ENCODE measurements around the gene IGSF21. TPM values are rescaled to one million over a fixed set of nuclear protein-coding genes. Genes with fewer than 3 reads are reported as not detected.
"Not testable (repeated sequence)": the region's sequence is repeated elsewhere in the genome, so short reads cannot be mapped to it uniquely, and the experiment has no call there.

The IGSF21 gene
- total RNA-seq, 3 donors from 2014 or later (not counting 1 experiment from before 2014, with no cell fraction given) = not detected

DNA sequence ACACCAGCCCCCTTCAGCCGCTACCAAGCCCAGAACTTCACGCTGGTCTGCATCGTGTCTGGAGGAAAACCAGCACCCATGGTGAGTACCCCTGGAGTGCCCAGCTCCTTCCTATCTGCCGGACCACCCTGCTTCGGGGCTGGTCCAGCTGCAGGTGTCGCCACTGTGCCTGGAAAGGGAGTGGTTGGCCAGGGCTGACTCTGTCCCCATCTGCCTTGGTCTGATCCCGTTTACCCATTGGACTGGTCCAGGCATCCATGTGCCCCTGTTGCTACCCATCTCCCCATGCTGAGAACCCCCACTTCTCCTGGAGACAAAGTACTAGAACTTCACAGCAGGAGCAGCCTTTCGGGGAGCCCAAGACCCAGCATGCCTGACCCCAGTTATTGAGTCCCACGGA, 254.6 kb downstream of the IGSF21 start:
- H3K27me3 ChIP-seq (ENCODE audit: control insufficient read depth, insufficient read depth, low read length) = no peaks in the 10 kb centered on the region

DNA sequence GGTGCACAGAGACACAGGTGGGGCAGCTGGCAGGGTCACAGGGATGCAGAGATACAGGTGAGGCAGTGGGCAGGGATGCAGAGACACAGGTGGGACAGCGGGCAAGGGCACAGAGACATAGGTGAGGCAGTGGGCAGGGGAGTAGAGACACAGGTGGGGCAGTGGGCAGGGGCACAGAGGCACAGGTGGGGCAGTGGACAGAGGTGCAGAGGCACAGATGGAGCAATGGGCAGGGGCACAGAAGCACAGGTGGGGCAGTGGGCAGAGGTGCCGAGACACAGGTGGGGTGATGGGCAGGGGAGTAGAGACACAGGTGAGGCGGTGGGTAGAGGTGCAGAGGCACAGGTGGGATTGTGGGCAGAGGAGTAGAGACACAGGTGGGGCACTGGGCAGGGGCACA, 255.8 kb downstream of the IGSF21 start:
- Histone ChIP-seq H3K4me1 (ENCODE audit: control insufficient read depth, insufficient read depth, low read length) (no peaks in the 10 kb centered on the region), H3K9me3 (ENCODE audit: control insufficient read depth, insufficient read depth, low read length) (no peaks in the 10 kb centered on the region), H3K27me3 (ENCODE audit: control insufficient read depth, insufficient read depth, low read length) (no peaks in the 10 kb centered on the region), H3K4me3 (ENCODE audit: low read length) (no peak overlapping the region), H3K36me3 (ENCODE audit: control insufficient read depth, insufficient read depth, low read length) (no peaks in the 10 kb centered on the region), H3K27ac (ENCODE audit: low read length) (no peak overlapping the region)
- Mint-ChIP-seq H3K4me3 (no peak overlapping the region), H3K9me3 (no peaks in the 10 kb centered on the region), H3K27ac (no peak overlapping the region), H3K36me3 (no peaks in the 10 kb centered on the region), H3K4me1 (no peaks in the 10 kb centered on the region), H3K27me3 (ENCODE audit: low read depth in 2 of 2) (peaks cover 0 to 10% of the 10 kb centered on the region in 2 donors)
- WGBS (ENCODE audit: insufficient coverage) = 89% methylated on average over 3 of the region's 3 CpGs
- intact Hi-C loops (cut with micrococcal nuclease) = no loop called here
- no peak for DNase-seq
- ATAC-seq = no peak
- TF ChIP-seq, protein P1, sequence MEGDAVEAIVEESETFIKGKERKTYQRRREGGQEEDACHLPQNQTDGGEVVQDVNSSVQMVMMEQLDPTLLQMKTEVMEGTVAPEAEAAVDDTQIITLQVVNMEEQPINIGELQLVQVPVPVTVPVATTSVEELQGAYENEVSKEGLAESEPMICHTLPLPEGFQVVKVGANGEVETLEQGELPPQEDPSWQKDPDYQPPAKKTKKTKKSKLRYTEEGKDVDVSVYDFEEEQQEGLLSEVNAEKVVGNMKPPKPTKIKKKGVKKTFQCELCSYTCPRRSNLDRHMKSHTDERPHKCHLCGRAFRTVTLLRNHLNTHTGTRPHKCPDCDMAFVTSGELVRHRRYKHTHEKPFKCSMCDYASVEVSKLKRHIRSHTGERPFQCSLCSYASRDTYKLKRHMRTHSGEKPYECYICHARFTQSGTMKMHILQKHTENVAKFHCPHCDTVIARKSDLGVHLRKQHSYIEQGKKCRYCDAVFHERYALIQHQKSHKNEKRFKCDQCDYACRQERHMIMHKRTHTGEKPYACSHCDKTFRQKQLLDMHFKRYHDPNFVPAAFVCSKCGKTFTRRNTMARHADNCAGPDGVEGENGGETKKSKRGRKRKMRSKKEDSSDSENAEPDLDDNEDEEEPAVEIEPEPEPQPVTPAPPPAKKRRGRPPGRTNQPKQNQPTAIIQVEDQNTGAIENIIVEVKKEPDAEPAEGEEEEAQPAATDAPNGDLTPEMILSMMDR (IDR thresholded peaks at IDR 0.05) = no peak

More for the DNA sequence above, 254.6 kb downstream of the IGSF21 start:
- H3K27ac Mint-ChIP-seq = no peak overlapping the region
- TF ChIP-seq, protein P1 (IDR thresholded peaks at IDR 0.05) = no peak
- no peak for ATAC-seq
- Histone ChIP-seq H3K4me1 (ENCODE audit: control insufficient read depth, insufficient read depth, low read length) (no peaks in the 10 kb centered on the region), H3K9me3 (ENCODE audit: control insufficient read depth, insufficient read depth, low read length) (no peaks in the 10 kb centered on the region), H3K36me3 (ENCODE audit: control insufficient read depth, insufficient read depth, low read length) (no peaks in the 10 kb centered on the region), H3K4me3 (ENCODE audit: low read length) (no peak overlapping the region), H3K27ac (ENCODE audit: low read length) (no peak overlapping the region)
- no peaks in the 10 kb centered on the region for H3K36me3 Mint-ChIP-seq
- H3K4me1 Mint-ChIP-seq = no peaks in the 10 kb centered on the region
- H3K27me3 Mint-ChIP-seq (ENCODE audit: low read depth in 2 of 2) = peaks cover 7 to 14% of the 10 kb centered on the region in 2 donors
- intact Hi-C loops (cut with micrococcal nuclease) = no loop called here
- 78% methylated on average over 9 of the region's 9 CpGs for WGBS (ENCODE audit: insufficient coverage)
- no peak overlapping the region for H3K4me3 Mint-ChIP-seq
- DNase-seq = no peak
- H3K9me3 Mint-ChIP-seq = no peaks in the 10 kb centered on the region

DNA sequence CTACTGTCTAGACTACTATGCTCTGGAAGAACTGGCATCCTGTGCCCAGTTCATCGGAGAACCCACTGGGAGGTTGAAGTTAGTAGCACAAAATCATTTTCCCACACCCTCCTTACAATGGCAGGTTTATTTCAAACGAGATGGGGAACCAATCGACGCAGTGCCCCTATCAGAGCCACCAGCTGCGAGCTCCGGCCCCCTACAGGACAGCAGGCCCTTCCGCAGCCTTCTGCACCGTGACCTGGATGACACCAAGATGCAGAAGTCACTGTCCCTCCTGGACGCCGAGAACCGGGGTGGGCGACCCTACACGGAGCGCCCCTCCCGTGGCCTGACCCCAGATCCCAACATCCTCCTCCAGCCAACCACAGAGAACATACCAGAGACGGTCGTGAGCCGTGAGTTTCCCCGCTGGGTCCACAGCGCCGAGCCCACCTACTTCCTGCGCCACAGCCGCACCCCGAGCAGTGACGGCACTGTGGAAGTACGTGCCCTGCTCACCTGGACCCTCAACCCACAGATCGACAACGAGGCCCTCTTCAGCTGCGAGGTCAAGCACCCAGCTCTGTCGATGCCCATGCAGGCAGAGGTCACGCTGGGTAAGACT, 257.6 kb downstream of the IGSF21 start:
- Histone ChIP-seq H3K9me3 (ENCODE audit: control insufficient read depth, insufficient read depth, low read length) (no peaks in the 10 kb centered on the region), H3K36me3 (ENCODE audit: control insufficient read depth, insufficient read depth, low read length) (no peaks in the 10 kb centered on the region), H3K4me1 (ENCODE audit: control insufficient read depth, insufficient read depth, low read length) (no peaks in the 10 kb centered on the region), H3K27me3 (ENCODE audit: control insufficient read depth, insufficient read depth, low read length) (no peaks in the 10 kb centered on the region), H3K27ac (ENCODE audit: low read length) (no peak overlapping the region), H3K4me3 (ENCODE audit: low read length) (no peak overlapping the region)
- peaks cover 9 to 13% of the 10 kb centered on the region in 2 donors for H3K27me3 Mint-ChIP-seq (ENCODE audit: low read depth in 2 of 2)
- TF ChIP-seq, protein P1 (IDR thresholded peaks at IDR 0.05) = no peak
- ATAC-seq (no peak), DNase-seq (no peak)
- no peak overlapping the region for H3K4me3 Mint-ChIP-seq
- WGBS (ENCODE audit: insufficient coverage) = 86% methylated on average over 31 of the region's 31 CpGs
- no peaks in the 10 kb centered on the region for H3K36me3 Mint-ChIP-seq
- no peak overlapping the region for H3K27ac Mint-ChIP-seq
- intact Hi-C loops (cut with micrococcal nuclease) = no loop called here
- no peaks in the 10 kb centered on the region for H3K9me3 Mint-ChIP-seq
- H3K4me1 Mint-ChIP-seq = no peaks in the 10 kb centered on the region

DNA sequence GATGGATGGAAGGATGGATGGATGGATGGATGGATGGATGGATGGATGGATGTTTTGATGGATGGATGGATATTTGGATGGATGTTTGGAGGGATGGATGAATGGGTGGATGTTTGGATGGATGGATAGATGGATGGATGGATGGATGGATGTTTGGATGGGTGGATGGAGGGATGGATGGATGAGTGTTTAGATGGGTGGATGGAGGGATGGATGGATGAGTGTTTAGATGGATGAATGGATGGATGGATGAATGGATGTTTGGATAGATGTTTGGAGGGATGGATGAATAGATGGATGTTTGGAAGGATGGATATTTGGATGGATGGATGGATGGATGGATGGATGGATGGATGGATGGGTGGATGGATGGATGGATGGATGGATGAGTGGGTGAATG, 264.9 kb downstream of the IGSF21 start:
- H3K27me3 ChIP-seq (ENCODE audit: control insufficient read depth, insufficient read depth, low read length); H3K36me3 Mint-ChIP-seq; H3K9me3 Mint-ChIP-seq; intact Hi-C loops (cut with micrococcal nuclease); H3K27ac Mint-ChIP-seq; H3K9me3 ChIP-seq (ENCODE audit: control insufficient read depth, insufficient read depth, low read length); ATAC-seq; H3K4me3 ChIP-seq (ENCODE audit: low read length); H3K4me1 ChIP-seq (ENCODE audit: control insufficient read depth, insufficient read depth, low read length); H3K4me3 Mint-ChIP-seq; H3K27ac ChIP-seq (ENCODE audit: low read length); H3K36me3 ChIP-seq (ENCODE audit: control insufficient read depth, insufficient read depth, low read length); DNase-seq; H3K4me1 Mint-ChIP-seq: not testable (repeated sequence)
- peaks cover 12 to 16% of the 10 kb centered on the region in 2 donors for H3K27me3 Mint-ChIP-seq (ENCODE audit: low read depth in 2 of 2)
